Activated CD4-positive, alpha-beta T cell treated with anti-CD3 and anti-CD28 coated beads for 4 hours (primary cell): ENCODE data around the gene CACNB2.

Experiments
- DNase-seq, 2 donors: peaks; one replicate each; pipeline ENCODE4 v3.0.0-alpha.2; 2020

The CACNB2 gene

GRCh38 chr10:18297659-18298058 is 157.4 kb downstream of the CACNB2 start:
- no peak for DNase-seq

- DNase-seq = no peak
Measured at GRCh38 chr10:18298256-18298655, 158.0 kb downstream of the CACNB2 start.

DNA sequence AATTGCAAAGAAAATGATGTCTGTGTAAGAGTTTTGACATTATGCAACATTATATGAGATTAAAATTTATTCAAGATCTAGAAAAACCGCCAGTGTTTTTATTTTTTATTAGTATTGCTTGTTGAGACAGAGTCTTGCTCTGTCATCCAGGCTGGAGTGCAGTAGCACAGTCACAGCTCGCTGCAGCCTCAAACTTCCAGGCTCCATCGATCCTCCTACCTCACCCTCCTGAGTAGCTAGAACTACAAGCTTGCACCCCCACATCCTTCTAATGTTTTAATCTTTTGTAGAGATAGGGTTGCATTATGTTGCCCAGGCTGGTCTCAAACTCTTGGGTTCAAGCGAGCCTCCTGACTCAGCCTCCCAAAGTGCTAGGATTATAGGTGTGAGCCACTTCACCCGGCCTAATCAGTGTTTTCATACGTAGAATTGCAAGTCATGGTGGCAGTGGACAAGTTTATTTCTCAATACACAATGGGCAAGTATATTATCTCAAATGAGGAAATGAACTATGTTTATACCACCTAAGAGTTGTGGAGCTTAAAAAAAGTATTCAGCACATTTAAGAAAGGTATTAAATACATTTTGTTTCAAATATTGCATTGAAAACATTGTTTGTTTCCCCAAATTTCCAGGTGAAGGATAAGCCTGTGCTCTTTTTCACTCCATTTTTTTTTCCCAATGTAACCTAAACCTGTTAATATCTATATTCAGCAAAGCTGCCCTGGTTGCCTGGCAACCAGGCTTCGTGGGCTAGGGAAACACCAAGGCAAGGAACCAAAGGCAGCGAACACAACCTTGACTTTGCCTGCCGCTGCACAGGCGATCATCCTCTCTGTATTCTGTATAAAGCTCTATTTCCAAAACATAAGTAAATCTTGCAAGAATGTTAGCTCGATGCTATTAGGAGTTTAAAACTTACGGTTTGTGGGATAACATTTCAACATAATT is 163.9 kb downstream of the CACNB2 start:
- no peak for DNase-seq

DNA sequence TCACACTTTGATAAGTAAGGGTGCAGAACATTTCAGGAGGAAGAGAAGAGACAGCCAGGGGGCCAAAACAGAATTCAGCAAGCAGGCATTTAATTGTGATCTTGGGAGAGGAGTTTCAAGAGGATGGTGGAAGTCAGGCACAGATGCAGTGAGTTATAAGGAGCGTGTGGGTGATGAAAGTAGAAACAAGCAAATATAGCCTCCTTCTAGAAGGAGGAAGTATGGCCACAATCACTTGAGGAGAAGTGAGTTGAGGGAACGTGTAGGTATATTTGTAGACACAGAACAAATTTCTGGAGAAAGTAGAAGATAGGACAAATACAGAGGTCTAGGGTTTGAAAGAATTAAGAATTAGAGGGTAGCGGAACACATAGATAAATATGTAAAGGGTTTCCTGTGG is 165.8 kb downstream of the CACNB2 start:
- no peak for DNase-seq

DNA sequence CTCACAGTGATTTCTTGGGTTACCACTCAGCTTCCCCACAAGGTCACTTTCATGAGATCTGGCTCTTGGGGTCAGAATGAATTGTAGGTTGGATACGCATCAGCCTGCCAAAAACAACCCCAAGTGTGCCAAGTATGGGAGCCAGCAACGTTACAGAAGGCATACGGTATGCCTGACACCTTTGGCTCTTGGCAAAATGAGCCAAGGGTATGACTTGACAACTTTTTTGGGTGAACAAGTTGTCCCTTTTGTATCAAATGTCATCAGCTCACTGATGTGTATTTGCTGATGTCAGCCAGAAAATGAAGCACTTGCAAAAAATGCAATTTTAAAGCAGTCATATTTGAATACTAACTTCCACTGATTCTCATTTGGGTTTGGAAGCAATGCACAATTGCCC is 168.4 kb downstream of the CACNB2 start:
- DNase-seq = no peak

GRCh38 chr10:18310761-18311160 is 170.5 kb downstream of the CACNB2 start:
- DNase-seq = no peak

DNA sequence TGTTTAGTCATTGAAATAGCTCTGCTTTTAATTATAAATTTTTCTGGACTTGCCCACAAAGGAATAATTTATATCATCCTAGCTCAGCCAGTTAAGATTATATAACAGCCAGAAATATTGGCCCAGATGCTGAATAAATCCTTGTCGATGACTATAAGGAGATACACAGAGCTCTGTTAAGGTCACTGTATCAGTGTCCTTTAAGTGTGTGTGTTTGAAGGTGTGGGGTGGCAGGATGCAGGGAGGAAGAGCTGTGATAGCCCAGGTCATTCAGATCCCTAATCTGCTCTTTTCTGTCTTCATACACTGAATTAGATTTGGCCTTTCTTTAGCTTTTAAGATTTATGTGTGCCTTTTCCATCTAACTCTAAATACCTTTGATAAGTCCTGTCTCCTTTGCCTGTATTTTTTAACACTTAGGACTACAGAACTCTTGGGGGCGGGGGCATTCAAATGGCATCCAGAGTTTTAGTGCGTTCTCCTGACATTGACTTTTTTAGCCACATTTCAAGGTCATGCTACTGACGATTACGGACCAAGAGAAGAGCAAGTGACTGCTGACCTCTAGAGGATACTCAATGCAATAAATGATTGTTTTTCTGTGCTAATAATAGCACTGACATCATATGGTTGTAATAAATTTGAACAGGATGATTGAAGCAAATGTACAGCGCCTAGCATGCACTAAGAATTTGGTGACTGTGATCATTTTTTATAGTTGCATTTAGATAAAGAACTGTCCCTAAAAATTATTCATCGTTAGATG is 172.3 kb downstream of the CACNB2 start:
- no peak for DNase-seq

GRCh38 chr10:18313140-18313530 is 172.9 kb downstream of the CACNB2 start:
- DNase-seq = no peak

DNA sequence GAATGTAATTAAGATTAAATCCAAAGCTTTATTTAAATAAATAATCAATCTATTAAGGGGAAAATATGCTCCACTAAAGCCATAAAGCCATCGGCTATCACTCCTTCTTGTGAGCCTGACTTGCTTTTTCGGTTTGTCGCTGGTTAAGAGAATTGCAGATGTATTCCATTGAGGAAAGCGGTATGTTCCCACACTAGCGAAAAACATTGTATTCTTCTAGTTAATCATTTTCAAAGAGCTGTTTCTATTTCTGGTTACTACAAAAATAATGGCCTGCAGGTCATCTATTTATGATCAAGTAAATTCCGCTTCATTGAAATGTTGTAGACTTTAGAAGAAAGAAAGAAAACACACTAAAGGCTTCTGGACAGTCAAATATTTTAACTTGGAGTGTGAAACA is 173.4 kb downstream of the CACNB2 start:
- no peak for DNase-seq

- no peak for DNase-seq
Measured at GRCh38 chr10:18319628-18320027, 179.4 kb downstream of the CACNB2 start.

DNA sequence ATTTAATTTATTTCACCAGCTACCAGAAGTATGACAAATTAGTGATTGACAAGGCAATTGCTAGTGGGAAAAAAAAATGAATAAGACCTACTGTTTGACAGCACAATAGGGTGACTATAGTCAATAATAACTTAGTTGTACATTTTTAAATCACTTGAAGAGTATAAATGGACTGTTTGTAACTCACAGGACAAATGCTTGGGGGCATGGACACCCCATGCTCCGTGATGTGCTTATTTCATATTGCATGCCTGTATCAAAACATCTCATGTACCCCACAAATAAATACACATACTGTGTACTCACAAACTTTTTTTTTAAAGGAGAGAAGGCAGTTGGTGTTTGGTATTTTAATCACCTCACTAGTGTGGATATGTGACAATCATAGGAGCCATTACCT is 181.1 kb downstream of the CACNB2 start:
- DNase-seq = no peak

DNA sequence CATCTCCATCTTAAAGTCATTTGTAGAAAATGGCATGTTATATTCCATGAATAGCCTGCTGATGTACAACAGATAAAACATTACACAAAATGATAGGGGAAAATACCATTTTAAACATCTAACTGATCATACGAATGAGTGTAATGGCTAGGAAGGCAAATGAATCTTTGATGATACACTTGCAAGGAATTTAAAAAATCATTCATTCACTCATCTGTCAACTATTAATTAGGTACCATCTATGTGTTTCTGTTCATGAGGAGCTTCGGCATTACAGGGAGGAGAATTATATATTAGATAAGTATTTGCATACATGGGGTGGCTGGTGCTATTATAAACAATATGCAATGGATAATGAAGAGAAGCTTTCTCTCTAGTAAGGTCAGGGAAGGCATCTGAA is 183.7 kb downstream of the CACNB2 start:
- no peak for DNase-seq

DNA sequence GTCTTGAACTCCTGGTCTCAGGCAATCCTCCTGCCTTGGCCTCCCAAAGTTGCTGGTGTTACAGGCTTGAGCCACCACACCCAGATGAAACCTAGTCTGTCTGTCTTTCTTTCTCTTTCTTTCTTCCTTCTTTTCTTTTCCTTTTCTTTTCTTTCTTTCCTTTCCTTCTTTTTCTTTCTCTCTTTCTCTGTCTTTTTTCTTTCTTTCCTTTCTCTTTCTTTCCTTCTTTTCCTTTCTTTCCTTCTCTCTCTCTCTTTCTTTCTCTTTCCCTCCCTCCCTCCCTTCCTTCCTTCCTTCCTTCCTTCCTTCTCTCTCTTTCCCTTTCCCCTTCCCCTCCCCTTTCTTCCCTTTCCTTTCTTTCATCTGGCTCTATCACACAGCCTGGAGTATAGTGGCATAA is 185.2 kb downstream of the CACNB2 start:
- no peak for DNase-seq

DNA sequence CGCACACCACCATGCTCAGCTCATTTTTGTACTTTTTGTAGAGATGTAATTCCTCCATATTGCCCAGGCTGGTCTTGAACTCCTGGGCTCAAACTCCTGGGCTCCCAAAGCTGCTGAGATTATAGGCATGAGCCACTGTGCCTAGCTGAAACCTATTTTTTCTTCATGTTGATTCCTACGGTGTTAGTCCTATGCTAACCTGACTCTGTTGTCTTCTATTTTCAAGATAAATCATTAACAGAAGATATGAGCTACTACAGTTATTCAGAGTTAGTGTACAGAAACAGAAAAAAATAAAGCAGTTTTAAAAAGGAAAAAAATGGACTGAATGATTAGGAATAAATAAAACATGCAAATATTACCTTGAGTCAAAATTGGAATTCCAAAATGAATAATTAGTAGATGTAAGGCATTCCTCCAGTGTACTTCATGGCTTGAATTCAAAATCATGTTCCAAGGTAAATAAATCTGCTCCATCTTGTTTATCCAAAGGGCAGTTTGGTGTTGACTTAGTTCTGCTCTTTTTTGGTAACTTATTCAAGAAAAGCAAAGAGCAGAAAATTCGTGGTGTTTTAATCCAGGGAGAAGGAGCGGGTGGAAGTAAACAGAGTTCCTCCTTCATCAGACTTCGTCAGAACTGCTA is 185.8 kb downstream of the CACNB2 start:
- DNase-seq = no peak

- DNase-seq = no peak
Measured at GRCh38 chr10:18328941-18329340, 188.7 kb downstream of the CACNB2 start.

GRCh38 chr10:18332048-18332447 is 191.8 kb downstream of the CACNB2 start:
- DNase-seq = no peak

- DNase-seq = no peak
Measured at GRCh38 chr10:18332484-18332883, 192.3 kb downstream of the CACNB2 start.

GRCh38 chr10:18333621-18334020 is 193.4 kb downstream of the CACNB2 start:
- no peak for DNase-seq

GRCh38 chr10:18334116-18334867 is 194.1 kb downstream of the CACNB2 start:
- no peak for DNase-seq

- no peak for DNase-seq
Measured at GRCh38 chr10:18340496-18341051, 200.3 kb downstream of the CACNB2 start.

DNA sequence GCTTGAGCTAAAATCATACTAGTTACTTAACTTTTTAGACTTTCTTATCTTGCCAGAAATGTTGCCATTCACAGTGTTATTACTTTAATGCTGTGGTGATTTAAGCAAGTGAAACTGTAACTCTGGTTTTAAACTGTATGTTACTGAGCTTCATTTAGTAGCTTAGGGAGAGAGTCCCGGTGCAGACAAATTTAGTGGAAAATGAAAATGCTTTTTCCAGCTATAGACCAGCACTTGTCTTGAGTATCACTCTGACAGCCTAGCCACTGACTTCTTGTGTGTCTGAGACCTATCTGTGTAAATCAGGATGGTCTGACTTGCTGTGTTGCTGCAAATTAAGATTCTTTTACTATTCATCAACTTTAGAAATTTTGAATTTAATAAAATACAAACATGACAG is 200.8 kb downstream of the CACNB2 start:
- DNase-seq = no peak

DNA sequence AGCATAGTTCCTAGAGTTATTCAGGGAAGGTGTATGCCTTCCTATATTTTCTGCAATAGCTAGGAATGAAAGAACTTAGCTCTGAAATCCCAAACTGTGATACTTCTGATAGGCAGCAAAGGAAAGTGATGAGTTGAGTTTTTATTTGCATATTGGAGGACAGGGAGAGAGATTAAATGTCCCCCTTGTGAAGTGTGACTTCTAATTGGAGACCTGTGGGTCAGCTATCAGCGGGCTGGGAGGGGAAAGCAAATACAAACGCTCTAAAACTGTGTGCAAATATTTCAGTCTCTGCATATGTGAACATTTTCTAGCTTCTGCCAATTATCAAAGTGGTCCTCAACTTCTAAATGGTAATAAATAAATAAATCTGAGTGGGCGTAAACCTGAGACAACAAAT is 203.3 kb downstream of the CACNB2 start:
- DNase-seq = no peak

- no peak for DNase-seq
Measured at GRCh38 chr10:18345308-18345707, 205.1 kb downstream of the CACNB2 start.
